B cell (primary cell): ENCODE results near the gene GSTA3. TPM values are rescaled to one million over a fixed set of nuclear protein-coding genes. Genes with fewer than 3 reads are reported as not detected.

ENCODE experiments used
- ATAC-seq: fragments of 200-7000 bp; cut with Tn5 transposase; one replicate; pipeline ENCODE4 v1.10.0; 2021; ENCODE audit warnings: low read depth, mild to moderate bottlenecking, moderate number of reproducible peaks, moderate library complexity
- CTCF ChIA-PET: fragments of 350-600 bp; sonication (Branson Sonifier 250); formaldehyde crosslinking; loops from one replicate; lab custom pipeline; 2021; ENCODE audit warnings: antibody characterized with exemption, inconsistent platforms; lab: Charles Lee
- POLR2A ChIA-PET: fragments of 350-600 bp; sonication (Branson Sonifier 250); formaldehyde crosslinking; loops from one replicate; lab custom pipeline; 2021; ENCODE audit warnings: antibody characterized with exemption; lab: Charles Lee
- DNase-seq: peaks from one replicate; pipeline ENCODE4 v3.0.0; 2013
- H2AFZ ChIP-seq: 2 replicates; pipeline ENCODE4 v1.6.1; 2012; ENCODE audit warnings: mild to moderate bottlenecking, low read depth, low read length; ENCODE audit not compliant: insufficient read depth, poor library complexity, severe bottlenecking
- H3K27ac ChIP-seq, 2 donors: 1 replicate in 1 of 2; 2 replicates in 1 of 2; pipeline ENCODE4 v1.5.1; 2012 to 2013; ENCODE audit warnings: low read length in 2 of 2, mild to moderate bottlenecking in 2 of 2, moderate library complexity in 1 of 2
- H3K27me3 ChIP-seq, 4 experiments: fragments of 200-600 bp in 1 of 4; sonication (generic) in 1 of 4; replicated peaks in 1 of 4; 1 replicate in 2 of 4; 2 replicates in 2 of 4; pipeline versions ENCODE4 v1.6.1 to v1.7.0; 2013 to 2016; ENCODE audit warnings: low read length in 3 of 4, mild to moderate bottlenecking in 2 of 4, mixed read lengths in 1 of 4, moderate library complexity in 1 of 4; ENCODE audit not compliant: insufficient read depth in 4 of 4, control insufficient read depth in 3 of 4; ENCODE audit errors: control extremely low read depth in 1 of 4
- H3K36me3 ChIP-seq, 2 experiments: replicated peaks in 1 of 2; 1 replicate in 1 of 2; 2 replicates in 1 of 2; pipeline versions ENCODE4 v1.6.1 to v1.7.1; 2013; ENCODE audit warnings: low read length in 1 of 2; ENCODE audit not compliant: insufficient read depth in 2 of 2, control insufficient read depth in 1 of 2; ENCODE audit errors: control extremely low read depth in 1 of 2, extremely low read depth in 1 of 2
- H3K4me1 ChIP-seq, 2 donors: fragments of 200-600 bp in 1 of 2; sonication (generic) in 1 of 2; 1 replicate in 1 of 2; 2 replicates in 1 of 2; pipeline versions ENCODE4 v1.5.1 to v1.6.1; 2013 to 2017; ENCODE audit warnings: low read length in 2 of 2; ENCODE audit not compliant: control insufficient read depth in 2 of 2, insufficient read depth in 2 of 2
- H3K4me2 ChIP-seq: replicated peaks from 2 replicates; pipeline ENCODE3; 2012; ENCODE audit warnings: mild to moderate bottlenecking, low read depth, low read length; ENCODE audit not compliant: poor library complexity, severe bottlenecking
- H3K4me3 ChIP-seq, 5 experiments: fragments of 200-600 bp in 1 of 5; sonication (generic) in 1 of 5; 1 replicate in 3 of 5; 2 replicates in 2 of 5; pipeline versions ENCODE4 v1.5.1 to v1.7.0; 2011 to 2016; ENCODE audit warnings: low read length in 4 of 5, mild to moderate bottlenecking in 4 of 5, low read depth in 2 of 5, control low read depth in 1 of 5, moderate library complexity in 1 of 5; ENCODE audit not compliant: insufficient read depth in 1 of 5; ENCODE audit errors: control extremely low read depth in 1 of 5, extremely low read depth in 1 of 5
- H3K79me2 ChIP-seq: fragments of 200-600 bp; sonication (generic); one replicate; pipeline ENCODE4 v1.6.0; 2016; ENCODE audit warnings: low read length; ENCODE audit not compliant: control insufficient read depth, insufficient read depth
- H3K9ac ChIP-seq: fragments of 200-600 bp; sonication (generic); 2 replicates; pipeline ENCODE4 v1.6.1; 2017; ENCODE audit warnings: mild to moderate bottlenecking, low read length, moderate library complexity
- H3K9me3 ChIP-seq, 3 donors: one replicate each; pipeline versions ENCODE4 v1.6.1 to v1.7.1; 2013; ENCODE audit warnings: low read length in 2 of 3; ENCODE audit not compliant: control insufficient read depth in 2 of 3, insufficient read depth in 1 of 3; ENCODE audit errors: control extremely low read depth in 1 of 3
- H4K20me1 ChIP-seq: 2 replicates; pipeline ENCODE4 v1.6.0; 2012; ENCODE audit warnings: mild to moderate bottlenecking, low read length; ENCODE audit not compliant: insufficient read depth, control insufficient read depth, poor library complexity, severe bottlenecking
- H3K27ac Mint-ChIP-seq: one replicate; pipeline ENCODE4 v1.8.0; 2021; ENCODE audit warnings: mixed read lengths
- H3K27me3 Mint-ChIP-seq: one replicate; pipeline ENCODE4 v1.8.0; 2021; ENCODE audit warnings: mixed read lengths
- H3K4me1 Mint-ChIP-seq: one replicate; pipeline ENCODE4 v1.8.0; 2021; ENCODE audit warnings: mixed read lengths
- H3K4me3 Mint-ChIP-seq: one replicate; pipeline ENCODE4 v1.8.0; 2021; ENCODE audit warnings: mixed read lengths
- H3K9me3 Mint-ChIP-seq: one replicate; pipeline ENCODE4 v1.8.0; 2022; ENCODE audit warnings: mixed read lengths; ENCODE audit not compliant: insufficient read depth
- EZH2 ChIP-seq: IDR thresholded peaks from 2 replicates; pipeline ENCODE4 v1.6.1; 2012; ENCODE audit warnings: borderline replicate concordance, low read depth, mild to moderate bottlenecking, moderate library complexity, low read length; ENCODE audit not compliant: insufficient read depth, poor library complexity, severe bottlenecking
- WGBS: methylation state at CpG from one replicate; pipeline ENCODE4 v1.1.5; 2013; ENCODE audit warnings: missing lambda C conversion rate; ENCODE audit not compliant: insufficient coverage; 5-methylcytosine and 5-hydroxymethylcytosine counted together
- intact Hi-C: fragments of 100-400 bp; cut with micrococcal nuclease; formaldehyde crosslinking; loops from one replicate; pipeline ENCODE4 v1.10.0; 2022
- polyA plus RNA-seq: library from polyadenylated mRNA; depleted of rRNA; stranded (reverse); fragments of >200 nt; gene quantifications from 2 replicates; pipeline ENCODE4 v1.2.3, GENCODE V29; 2012
- total RNA-seq, 2 donors: library from RNA; stranded (reverse); fragments of 120-200 nt in 1 of 2; gene quantifications; 1 replicate in 1 of 2; 2 replicates in 1 of 2; pipeline versions ENCODE4 v1.2.3 to v1.2.4, GENCODE V29; 2013 to 2022
- TF ChIP-seq, protein P1 (sequence below): fragments of 200-600 bp; IDR thresholded peaks from one replicate; pipeline ENCODE4 v1.8.0; 2022; ENCODE audit warnings: antibody characterized with exemption, mild to moderate bottlenecking

GSTA3 gene
- total and polyA plus RNA-seq, 2 donors (not counting 1 experiment from before 2014, with no cell fraction given), result not detected

DNA sequence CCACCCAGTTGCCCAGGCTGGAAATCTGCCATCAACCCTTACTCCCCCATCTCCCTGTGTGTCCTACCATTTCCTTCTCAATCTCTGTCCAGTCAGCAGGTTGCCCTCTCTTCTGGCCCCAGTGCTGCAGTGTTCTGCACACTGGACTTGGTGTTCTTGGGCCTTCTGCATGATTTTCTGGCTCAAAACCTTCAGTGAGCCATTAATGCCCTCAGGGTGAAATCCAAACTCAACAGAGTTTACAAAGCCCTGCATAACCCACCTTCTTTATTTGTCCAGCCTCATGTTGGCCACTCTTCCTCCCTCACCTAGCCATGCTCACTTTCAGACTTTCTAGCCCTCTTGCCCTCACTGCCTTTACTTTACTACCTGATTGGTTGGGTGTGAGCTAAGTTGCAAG, 5.0 kb upstream of the GSTA3 start:
- CTCF ChIA-PET, result no interaction called here

DNA sequence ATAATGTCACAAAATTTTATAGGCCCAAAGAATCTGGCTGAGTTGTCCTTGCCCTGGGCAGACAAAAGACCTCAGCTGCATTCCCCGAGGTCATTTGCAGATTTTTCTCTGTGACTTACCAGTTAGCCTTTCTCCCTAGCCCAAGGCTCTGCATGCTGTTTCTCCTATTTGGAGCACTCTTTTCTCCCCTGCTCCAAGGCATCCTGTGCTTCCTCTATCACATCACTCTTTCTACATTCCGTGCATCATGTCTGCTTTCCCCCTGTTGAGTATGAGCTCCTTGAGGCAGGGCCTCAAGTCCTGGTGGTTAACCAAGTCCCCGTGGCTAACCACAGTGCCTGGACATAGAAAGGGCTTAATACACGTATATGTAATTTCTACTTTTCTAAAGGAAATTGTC, 593 bp upstream of the GSTA3 start:
- ChIA-PET CTCF (no interaction called here), POLR2A (no interaction called here)
- no peaks in the 10 kb centered on the region for H3K36me3 ChIP-seq
- no peaks in the 10 kb centered on the region for H3K27me3 ChIP-seq
- no peaks in the 10 kb centered on the region for H3K9me3 ChIP-seq
- H3K9ac ChIP-seq, result no peak overlapping the region
- H4K20me1 ChIP-seq, result no peaks in the 10 kb centered on the region
- H3K79me2 ChIP-seq, result no peaks in the 10 kb centered on the region
- no peak overlapping the region for H3K27ac ChIP-seq
- H3K4me3 ChIP-seq, result no peak overlapping the region
- Mint-ChIP-seq H3K4me3 (no peak overlapping the region), H3K4me1 (no peaks in the 10 kb centered on the region), H3K9me3 (no peaks in the 10 kb centered on the region), H3K27me3 (peaks cover 6% of the 10 kb centered on the region), H3K27ac (no peak overlapping the region)
- 89% methylated on average over 2 of the region's 4 CpGs for WGBS
- DNase-seq (no peak), ATAC-seq (no peak)
- intact Hi-C loops, result no loop called here
- no peak for TF ChIP-seq EZH2
- TF ChIP-seq, protein P1, sequence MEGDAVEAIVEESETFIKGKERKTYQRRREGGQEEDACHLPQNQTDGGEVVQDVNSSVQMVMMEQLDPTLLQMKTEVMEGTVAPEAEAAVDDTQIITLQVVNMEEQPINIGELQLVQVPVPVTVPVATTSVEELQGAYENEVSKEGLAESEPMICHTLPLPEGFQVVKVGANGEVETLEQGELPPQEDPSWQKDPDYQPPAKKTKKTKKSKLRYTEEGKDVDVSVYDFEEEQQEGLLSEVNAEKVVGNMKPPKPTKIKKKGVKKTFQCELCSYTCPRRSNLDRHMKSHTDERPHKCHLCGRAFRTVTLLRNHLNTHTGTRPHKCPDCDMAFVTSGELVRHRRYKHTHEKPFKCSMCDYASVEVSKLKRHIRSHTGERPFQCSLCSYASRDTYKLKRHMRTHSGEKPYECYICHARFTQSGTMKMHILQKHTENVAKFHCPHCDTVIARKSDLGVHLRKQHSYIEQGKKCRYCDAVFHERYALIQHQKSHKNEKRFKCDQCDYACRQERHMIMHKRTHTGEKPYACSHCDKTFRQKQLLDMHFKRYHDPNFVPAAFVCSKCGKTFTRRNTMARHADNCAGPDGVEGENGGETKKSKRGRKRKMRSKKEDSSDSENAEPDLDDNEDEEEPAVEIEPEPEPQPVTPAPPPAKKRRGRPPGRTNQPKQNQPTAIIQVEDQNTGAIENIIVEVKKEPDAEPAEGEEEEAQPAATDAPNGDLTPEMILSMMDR, result no peak
- no peak overlapping the region for H2AFZ ChIP-seq
- no peaks in the 10 kb centered on the region for H3K4me1 ChIP-seq
- H3K4me2 ChIP-seq, result no peak overlapping the region

More for the DNA sequence above, 5.0 kb upstream of the GSTA3 start:
- POLR2A ChIA-PET, result no interaction called here
- no peak overlapping the region for H3K4me3 ChIP-seq
- ATAC-seq, result no peak
- H3K4me2 ChIP-seq, result no peak overlapping the region
- no peaks in the 10 kb centered on the region for H3K79me2 ChIP-seq
- H4K20me1 ChIP-seq, result no peaks in the 10 kb centered on the region
- Mint-ChIP-seq H3K27ac (no peak overlapping the region), H3K27me3 (peaks cover 6% of the 10 kb centered on the region), H3K9me3 (no peaks in the 10 kb centered on the region), H3K4me1 (no peaks in the 10 kb centered on the region), H3K4me3 (no peak overlapping the region)
- no peaks in the 10 kb centered on the region for H3K9me3 ChIP-seq
- H3K4me1 ChIP-seq, result no peaks in the 10 kb centered on the region
- no peak overlapping the region for H3K9ac ChIP-seq
- intact Hi-C loops, result no loop called here
- H3K36me3 ChIP-seq, result no peaks in the 10 kb centered on the region
- no peak overlapping the region for H3K27ac ChIP-seq
- no peak overlapping the region for H2AFZ ChIP-seq
- DNase-seq, result no peak
- TF ChIP-seq, protein P1, result no peak
- no peak for TF ChIP-seq EZH2
- no peaks in the 10 kb centered on the region for H3K27me3 ChIP-seq
